GF-D8 (cell line): ENCODE measurements around the gene KLHL3.
A peak's percentile ranks its signal among the peaks of the same experiment; 100 is the strongest.

Experiments used
- DNase-seq: peaks from one replicate; lab custom pipeline; 2025; lab: John Stamatoyannopoulos, UW

KLHL3 gene

DNA sequence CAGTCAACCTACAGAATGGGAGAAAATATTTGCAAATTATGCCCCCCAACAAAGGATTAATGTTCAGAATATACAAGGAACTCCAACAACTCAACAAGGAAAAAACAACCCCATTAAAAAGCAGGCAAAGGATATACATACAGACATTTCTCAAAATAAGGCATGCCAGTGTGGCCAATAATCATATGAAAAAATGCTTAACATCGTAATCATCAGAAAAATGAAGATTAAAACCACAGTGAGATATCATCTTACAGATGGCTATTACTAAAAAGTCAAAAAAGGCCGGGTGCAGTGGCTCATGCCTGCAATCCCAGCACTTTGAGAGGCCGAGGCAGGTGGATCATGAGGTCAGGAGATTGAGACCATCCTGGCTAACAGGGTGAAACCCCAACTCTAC lies 103.2 kb downstream of the KLHL3 start:
- no peak for DNase-seq

DNA sequence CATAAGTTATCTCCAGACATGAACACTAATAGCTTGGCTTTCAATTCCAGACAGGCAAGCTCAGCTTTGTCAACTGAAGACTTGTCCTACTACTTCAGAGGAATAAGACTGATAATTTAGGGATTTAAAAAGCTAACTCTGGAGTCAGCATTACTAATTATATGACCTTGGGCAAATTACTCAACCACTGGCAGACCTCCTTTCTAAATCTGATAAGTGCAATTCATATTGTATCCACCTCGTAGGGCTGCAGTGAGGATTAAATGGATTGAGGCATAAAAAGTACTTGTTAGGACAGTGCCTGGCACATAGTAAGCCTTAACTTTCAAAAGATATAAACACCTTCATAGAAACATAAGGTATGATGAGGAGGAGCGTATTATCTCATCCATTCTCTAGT lies 104.4 kb downstream of the KLHL3 start:
- no peak for DNase-seq

GRCh38 chr5:137630972-137631370 lies 104.9 kb downstream of the KLHL3 start:
- DNase-seq = no peak

DNA sequence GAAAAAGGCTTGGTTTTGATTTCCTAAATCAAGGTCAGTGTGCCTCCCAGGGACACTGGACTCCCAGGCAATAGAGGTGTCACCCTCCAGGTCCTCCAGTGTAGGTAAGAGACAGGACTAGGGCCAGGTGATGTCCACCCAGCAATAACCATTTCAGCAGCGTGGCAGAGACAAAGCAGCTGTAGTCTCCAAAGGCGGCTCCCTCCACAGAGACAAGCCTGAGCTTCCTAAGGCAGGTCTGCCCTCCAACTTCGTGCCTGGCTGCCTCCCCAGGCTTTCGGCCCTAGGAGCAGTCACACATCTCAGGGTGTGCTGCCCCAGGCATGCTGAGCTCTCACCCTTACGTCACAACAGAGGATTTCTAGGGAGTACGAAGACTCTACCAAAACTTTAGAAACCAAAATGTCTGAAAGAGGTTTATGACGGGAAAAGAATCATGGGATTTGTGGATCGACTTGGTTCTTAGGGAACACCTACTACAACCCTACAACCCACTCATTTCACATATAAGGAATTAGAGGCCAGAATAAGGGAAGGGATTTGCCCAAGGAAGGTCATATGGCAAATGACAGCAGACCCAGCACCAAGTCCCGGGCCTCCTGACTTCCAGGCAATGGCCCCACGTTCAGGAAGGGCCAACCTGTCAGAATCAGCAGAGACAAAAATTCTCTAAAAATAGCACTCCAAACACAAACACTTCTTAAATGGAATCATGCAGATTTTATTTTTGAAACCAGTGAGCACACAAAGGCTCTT lies 105.5 kb downstream of the KLHL3 start:
- DNase-seq = no peak

GRCh38 chr5:137629646-137630045 lies 106.2 kb downstream of the KLHL3 start:
- DNase-seq = no peak

- no peak for DNase-seq
These were observed 108.2 kb downstream of the KLHL3 start for GRCh38 chr5:137627706-137628105.

GRCh38 chr5:137627293-137627692 lies 108.6 kb downstream of the KLHL3 start:
- no peak for DNase-seq

- no peak for DNase-seq
These were observed 111.0 kb downstream of the KLHL3 start for GRCh38 chr5:137624786-137625349.

GRCh38 chr5:137622850-137623249 lies 113.0 kb downstream of the KLHL3 start:
- DNase-seq = no peak

- no peak for DNase-seq
These were observed 113.7 kb downstream of the KLHL3 start for GRCh38 chr5:137621861-137622823.

- DNase-seq = no peak
These were observed 114.6 kb downstream of the KLHL3 start for GRCh38 chr5:137621306-137621705.

GRCh38 chr5:137619191-137619870 lies 116.6 kb downstream of the KLHL3 start:
- no peak for DNase-seq

DNA sequence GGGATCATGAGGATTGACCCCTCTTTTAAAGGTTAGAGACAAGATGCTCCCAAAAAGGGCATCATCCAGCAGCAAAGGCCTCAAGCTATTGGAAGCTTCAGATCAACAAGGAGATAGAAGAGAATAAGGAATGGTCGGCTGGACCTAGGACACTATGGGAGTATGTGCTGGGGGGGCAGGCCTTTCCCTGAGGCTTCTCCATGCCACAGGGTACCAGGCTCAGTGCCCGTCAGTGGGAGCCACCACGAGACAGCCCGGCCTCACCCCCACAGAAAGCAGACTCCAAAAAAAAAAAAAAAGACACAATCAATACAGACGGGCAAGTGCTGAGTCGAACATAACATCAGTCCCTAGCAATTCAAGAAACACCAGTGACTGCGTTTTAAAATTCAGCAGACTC lies 117.4 kb downstream of the KLHL3 start:
- no peak for DNase-seq

DNA sequence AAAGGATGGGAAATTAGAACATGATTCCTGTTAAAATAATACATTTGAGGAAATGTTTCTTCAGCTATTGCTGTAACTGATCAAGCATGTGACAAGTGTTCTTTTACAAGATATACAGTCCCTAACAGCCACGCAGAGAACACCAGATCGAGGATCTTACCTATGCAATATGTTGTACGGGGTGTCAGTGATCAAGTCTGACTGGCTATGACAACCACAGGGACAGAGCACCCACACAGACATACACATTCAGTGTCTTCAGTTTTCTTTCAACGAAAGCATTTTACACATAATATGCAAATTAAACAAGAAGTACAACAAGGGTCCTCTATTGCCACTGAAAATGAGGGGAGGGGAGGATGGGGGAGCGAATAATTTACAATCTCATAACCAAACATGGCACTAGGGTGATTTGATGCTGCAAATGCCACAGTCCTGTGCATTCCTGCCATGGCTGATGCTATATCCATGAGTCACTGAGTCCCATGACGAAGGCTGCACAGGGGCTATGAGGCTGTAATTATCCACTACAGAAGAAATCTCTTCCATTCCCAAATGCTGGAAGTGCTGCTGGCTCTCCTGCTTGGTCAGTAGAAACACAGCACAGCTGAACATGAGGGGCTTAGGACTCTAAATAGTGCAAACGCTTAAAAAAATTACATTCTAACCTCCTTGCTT lies 118.2 kb downstream of the KLHL3 start:
- no peak for DNase-seq

DNA sequence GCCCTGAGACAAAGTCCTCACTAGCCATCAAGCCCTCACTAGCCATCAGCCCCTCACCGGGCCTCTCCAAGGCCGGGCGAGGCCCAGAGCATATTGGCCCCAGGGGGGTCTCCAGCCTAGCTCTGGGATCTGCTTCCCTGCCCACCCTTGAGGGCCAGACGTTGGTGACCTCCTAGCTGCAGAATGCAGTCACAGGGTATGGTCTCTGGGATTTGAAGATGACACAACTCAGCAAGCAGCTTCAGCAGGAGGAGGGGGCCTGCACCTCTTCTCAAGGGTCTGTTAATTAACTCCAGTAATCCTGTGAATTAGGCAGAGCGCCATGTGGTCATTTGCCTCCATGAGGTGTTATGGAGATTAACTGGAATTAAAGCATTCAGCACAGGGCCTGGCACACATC lies 119.8 kb downstream of the KLHL3 start:
- no peak for DNase-seq

GRCh38 chr5:137615171-137615775 lies 120.6 kb downstream of the KLHL3 start:
- no peak for DNase-seq

DNA sequence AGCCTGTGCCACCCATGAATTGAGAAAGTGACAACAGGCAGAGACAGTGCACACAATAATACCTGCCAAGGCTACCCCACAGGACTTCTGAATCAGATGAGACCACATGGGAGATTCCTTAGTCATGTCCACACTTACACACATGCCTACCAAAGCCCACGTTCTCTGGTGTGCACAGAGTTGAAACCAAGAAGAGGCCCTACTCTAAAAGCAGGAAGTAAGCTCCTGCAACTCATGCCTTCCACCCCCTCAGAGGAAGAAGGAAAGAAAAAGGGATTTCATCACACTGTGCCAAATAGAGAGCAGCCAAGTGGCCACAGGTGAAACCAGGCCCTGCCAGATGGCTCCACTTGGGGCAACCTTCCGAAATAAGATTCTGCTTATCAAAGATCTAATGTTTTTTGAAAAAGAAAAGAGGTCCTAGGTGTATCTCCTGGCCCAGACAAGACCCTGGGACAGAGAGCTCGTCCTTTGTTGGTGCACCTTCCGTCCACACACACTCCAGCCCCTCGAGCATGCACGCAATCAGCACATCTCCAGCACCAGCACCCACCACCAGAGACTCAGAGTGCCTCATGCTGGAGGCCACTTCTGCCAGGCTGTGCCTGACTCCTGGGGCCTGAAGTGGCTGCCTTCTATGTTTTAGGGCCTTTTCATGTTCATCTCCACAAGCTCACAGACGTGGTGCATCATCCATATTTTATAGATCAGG lies 122.2 kb downstream of the KLHL3 start:
- peak; percentile 32 for DNase-seq

- DNase-seq = no peak
These were observed 123.3 kb downstream of the KLHL3 start for GRCh38 chr5:137612576-137612975.

- DNase-seq = no peak
These were observed 124.0 kb downstream of the KLHL3 start for GRCh38 chr5:137611794-137612435.

DNA sequence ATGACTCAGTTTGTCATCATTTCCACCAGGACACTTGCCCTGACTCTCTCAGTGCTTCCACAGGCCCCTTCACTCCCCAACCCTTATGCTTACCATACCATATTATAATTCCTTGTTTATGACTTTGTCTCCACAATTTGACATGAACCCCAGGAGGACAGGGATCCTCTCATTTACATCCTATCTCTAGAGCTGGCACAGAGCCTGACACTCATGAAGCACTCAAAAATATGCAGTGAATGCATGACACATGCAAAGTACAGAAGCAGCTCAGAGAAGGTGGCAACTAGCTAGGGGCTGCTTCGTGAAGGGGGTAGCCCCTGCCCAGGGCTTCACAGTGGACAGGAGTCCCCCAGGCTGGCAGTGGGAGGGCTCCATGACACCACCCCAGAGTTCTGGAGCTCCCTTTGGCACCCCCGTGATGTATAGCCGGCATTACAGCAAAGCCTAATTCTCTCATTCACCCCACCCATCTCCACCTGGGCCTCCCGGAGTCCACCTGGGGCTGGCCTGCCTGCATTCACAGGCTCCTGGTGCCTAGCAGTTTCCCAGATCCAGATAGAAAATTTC lies 124.8 kb downstream of the KLHL3 start:
- no peak for DNase-seq
